Neural progenitor cell (in vitro differentiated cells): ENCODE data around the gene PTTG1IP. TPM values are rescaled to one million over a fixed set of nuclear protein-coding genes. Genes with fewer than 3 reads are reported as not detected.

Source experiments
- DNase-seq: peaks from one replicate; pipeline ENCODE4 v3.0.0-alpha.2; 2016; ENCODE audit warnings: low spot score
- H2AFZ ChIP-seq: fragments of 200-600 bp; sonication (generic); replicated peaks from 2 replicates; pipeline ENCODE4 v1.6.1; 2016; ENCODE audit warnings: antibody characterized with exemption
- H3F3A ChIP-seq: fragments of 200-600 bp; sonication (generic); 2 replicates; pipeline ENCODE4 v1.6.1; 2016; ENCODE audit warnings: antibody characterized with exemption, low read depth
- H3K27ac ChIP-seq: fragments of 200-600 bp; sonication (generic); 2 replicates; pipeline ENCODE4 v1.5.1; 2016; ENCODE audit warnings: mild to moderate bottlenecking
- H3K27me3 ChIP-seq: fragments of 200-600 bp; sonication (generic); 2 replicates; pipeline ENCODE4 v1.6.1; 2016; ENCODE audit warnings: mild to moderate bottlenecking, moderate library complexity
- H3K36me3 ChIP-seq: fragments of 200-600 bp; sonication (generic); 2 replicates; pipeline ENCODE4 v1.5.1; 2016
- H3K4me1 ChIP-seq: fragments of 200-600 bp; sonication (generic); 2 replicates; pipeline ENCODE4 v1.6.1; 2016; ENCODE audit warnings: mixed run types
- H3K4me2 ChIP-seq: fragments of 200-600 bp; sonication (generic); 2 replicates; pipeline ENCODE4 v1.6.1; 2016
- H3K4me3 ChIP-seq: fragments of 200-600 bp; sonication (generic); 2 replicates; pipeline ENCODE4 v1.5.1; 2016
- H3K79me2 ChIP-seq: fragments of 200-600 bp; sonication (generic); 2 replicates; pipeline ENCODE4 v1.6.1; 2016; ENCODE audit warnings: low read depth
- H3K9ac ChIP-seq: fragments of 200-600 bp; sonication (generic); 2 replicates; pipeline ENCODE4 v1.6.1; 2016
- H3K9me3 ChIP-seq: fragments of 200-600 bp; sonication (generic); 2 replicates; pipeline ENCODE4 v1.5.1; 2016; ENCODE audit warnings: low read depth
- H4K20me1 ChIP-seq: fragments of 200-600 bp; sonication (generic); 2 replicates; pipeline ENCODE4 v1.6.1; 2016; ENCODE audit warnings: low read depth
- H3K27ac Mint-ChIP-seq: 3 replicates; pipeline ENCODE4 v1.8.0; 2021; ENCODE audit warnings: mixed read lengths
- H3K27me3 Mint-ChIP-seq: 2 replicates; pipeline ENCODE4 v1.8.0; 2022; ENCODE audit warnings: low read depth, mild to moderate bottlenecking, inconsistent platforms, moderate library complexity, mixed read lengths; ENCODE audit not compliant: insufficient read depth
- H3K36me3 Mint-ChIP-seq: 3 replicates; pipeline ENCODE4 v1.8.0; 2021; ENCODE audit warnings: mixed read lengths
- H3K4me1 Mint-ChIP-seq: 3 replicates; pipeline ENCODE4 v1.8.0; 2021; ENCODE audit warnings: mixed read lengths
- H3K4me3 Mint-ChIP-seq: 3 replicates; pipeline ENCODE4 v1.8.0; 2021; ENCODE audit warnings: mild to moderate bottlenecking, moderate library complexity, mixed read lengths
- H3K9me3 Mint-ChIP-seq: 3 replicates; pipeline ENCODE4 v1.8.0; 2020; ENCODE audit warnings: mixed read lengths
- CTCF ChIP-seq: fragments of 200-600 bp; sonication (generic); IDR thresholded peaks from 2 replicates; pipeline ENCODE4 v1.5.1; 2017; ENCODE audit warnings: antibody characterized with exemption, mild to moderate bottlenecking
- EZH2 ChIP-seq: fragments of 200-600 bp; sonication (generic); IDR thresholded peaks from 2 replicates; pipeline ENCODE4 v1.6.1; 2017; ENCODE audit warnings: antibody characterized with exemption, mild to moderate bottlenecking, moderate library complexity
- EZH2phosphoT487 ChIP-seq: fragments of 200-600 bp; sonication (generic); IDR thresholded peaks from 2 replicates; pipeline ENCODE4 v1.6.1; 2017; ENCODE audit warnings: antibody characterized with exemption
- total RNA-seq: library from RNA; depleted of rRNA; stranded (reverse); fragments of >200 nt; gene quantifications from 2 replicates; pipeline ENCODE4 v1.2.3, GENCODE V29; 2015; ENCODE audit warnings: low replicate concordance

Gene PTTG1IP
- total RNA-seq, 1 donor from 2014 or later = 162 TPM

GRCh38 chr21:44907966-44908895, 34.7 kb upstream of the PTTG1IP start:
- Histone ChIP-seq H4K20me1 (no peaks in the 10 kb centered on the region), H3K27me3 (no peaks in the 10 kb centered on the region), H3K27ac (no peak overlapping the region), H2AFZ (no peak overlapping the region), H3K4me2 (no peak overlapping the region), H3K36me3 (no peaks in the 10 kb centered on the region), H3K4me3 (no peak overlapping the region), H3K9ac (no peak overlapping the region), H3K79me2 (no peaks in the 10 kb centered on the region), H3F3A (no peaks in the 10 kb centered on the region), H3K9me3 (no peaks in the 10 kb centered on the region), H3K4me1 (peaks cover 13% of the 10 kb centered on the region)
- Mint-ChIP-seq H3K4me3 (no peak overlapping the region), H3K4me1 (peaks cover 10% of the 10 kb centered on the region), H3K9me3 (no peaks in the 10 kb centered on the region), H3K27ac (no peak overlapping the region), H3K36me3 (no peaks in the 10 kb centered on the region), H3K27me3 (peaks cover 12% of the 10 kb centered on the region)
- TF ChIP-seq EZH2phosphoT487 (no peak), EZH2 (no peak), CTCF (no peak)
- DNase-seq = no peak

- no peaks in the 10 kb centered on the region for H3K9me3 Mint-ChIP-seq
- H3K4me1 Mint-ChIP-seq = peaks cover 10% of the 10 kb centered on the region
- Histone ChIP-seq H3K9ac (no peak overlapping the region), H3K4me3 (no peak overlapping the region), H3K4me1 (peaks cover 13% of the 10 kb centered on the region), H3K79me2 (no peaks in the 10 kb centered on the region), H3K27me3 (no peaks in the 10 kb centered on the region), H3K4me2 (no peak overlapping the region), H4K20me1 (no peaks in the 10 kb centered on the region), H3F3A (peaks cover 2% of the 10 kb centered on the region), H2AFZ (peak overlapping the region; percentile 89), H3K27ac (no peak overlapping the region), H3K9me3 (no peaks in the 10 kb centered on the region), H3K36me3 (no peaks in the 10 kb centered on the region)
- no peak overlapping the region for H3K27ac Mint-ChIP-seq
- peaks cover 12% of the 10 kb centered on the region for H3K27me3 Mint-ChIP-seq
- no peak for DNase-seq
- no peak overlapping the region for H3K4me3 Mint-ChIP-seq
- TF ChIP-seq CTCF (peak; percentile 14), EZH2phosphoT487 (no peak)
- no peaks in the 10 kb centered on the region for H3K36me3 Mint-ChIP-seq
Observed at GRCh38 chr21:44907225-44907965, 33.9 kb upstream of the PTTG1IP start.

- H3K27ac Mint-ChIP-seq = no peak overlapping the region
- no peaks in the 10 kb centered on the region for H3K27me3 ChIP-seq
- H3K4me1 Mint-ChIP-seq = peaks cover 12% of the 10 kb centered on the region
- no peak for DNase-seq
- H3K9me3 ChIP-seq = no peaks in the 10 kb centered on the region
- no peaks in the 10 kb centered on the region for H3K9me3 Mint-ChIP-seq
- no peak overlapping the region for H3K27ac ChIP-seq
- no peak overlapping the region for H3K9ac ChIP-seq
- no peaks in the 10 kb centered on the region for H3K36me3 ChIP-seq
- peaks cover 13% of the 10 kb centered on the region for H3K4me1 ChIP-seq
- H2AFZ ChIP-seq = no peak overlapping the region
- no peak overlapping the region for H3K4me2 ChIP-seq
- H4K20me1 ChIP-seq = no peaks in the 10 kb centered on the region
- TF ChIP-seq EZH2 (no peak), EZH2phosphoT487 (no peak), CTCF (no peak)
- H3K4me3 Mint-ChIP-seq = no peak overlapping the region
- H3F3A ChIP-seq = peaks cover 9% of the 10 kb centered on the region
- H3K4me3 ChIP-seq = no peak overlapping the region
- no peaks in the 10 kb centered on the region for H3K79me2 ChIP-seq
- peaks cover 13% of the 10 kb centered on the region for H3K27me3 Mint-ChIP-seq
- H3K36me3 Mint-ChIP-seq = no peaks in the 10 kb centered on the region
Observed at GRCh38 chr21:44905728-44906090, 32.2 kb upstream of the PTTG1IP start.
